Hindlimb muscle (tissue), 1 donor: Measurements from ENCODE around the gene ELF1. TPM values are rescaled to one million over a fixed set of nuclear protein-coding genes. Genes with fewer than 3 reads are reported as not detected.
"Not testable (repeated sequence)": the region's sequence is repeated elsewhere in the genome, so short reads cannot be mapped to it uniquely, and the experiment has no call there.

Source experiments
- DNase-seq: peaks from one replicate; pipeline ENCODE4 v3.0.0-alpha.2; 2013
- polyA plus RNA-seq: library from polyadenylated mRNA; unstranded; fragments of 120-200 nt; gene quantifications from one replicate; pipeline ENCODE4 v1.2.1, GENCODE V29; 2013; ENCODE audit not compliant: insufficient read length

Gene ELF1
- polyA plus RNA-seq, 1 donor = 34.3 TPM

DNA sequence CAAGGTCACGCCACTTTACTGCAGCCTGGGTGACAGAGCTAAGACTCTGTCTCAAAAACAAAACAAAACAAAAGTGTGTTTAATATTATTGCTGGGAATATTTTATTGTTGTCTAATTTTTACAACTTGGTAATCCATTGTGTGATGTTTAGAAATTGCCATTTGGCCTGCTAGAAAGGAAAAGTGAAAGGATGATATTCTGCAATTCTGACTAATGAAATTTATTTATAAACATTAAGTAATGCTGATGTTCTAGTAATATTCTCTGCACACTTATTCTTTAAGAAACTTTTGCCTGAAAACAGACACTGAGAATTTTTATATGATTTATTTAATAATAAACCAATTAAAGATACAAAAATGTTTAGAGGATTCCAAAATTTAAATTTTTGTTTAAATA lies 87.4 kb downstream of the ELF1 start:
- no peak for DNase-seq

DNA sequence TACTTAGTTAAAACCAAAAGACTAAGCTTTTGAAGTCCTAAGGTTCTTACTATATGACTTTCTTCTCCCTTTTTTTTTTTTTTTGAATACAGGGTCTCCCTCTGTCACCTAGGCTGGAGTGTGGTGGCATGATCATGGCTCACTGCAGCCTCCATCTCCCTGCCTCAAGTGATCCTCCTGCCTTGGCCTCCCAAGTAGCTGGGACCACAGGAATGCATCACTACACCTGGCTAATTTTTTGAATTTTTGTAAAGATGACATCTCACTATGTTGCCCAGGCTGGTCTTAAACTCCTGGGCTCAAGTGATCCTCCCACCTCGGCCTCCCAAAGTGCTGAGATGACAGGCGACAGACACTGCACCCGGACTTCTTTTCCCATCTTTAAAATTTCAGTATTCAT lies 89.2 kb downstream of the ELF1 start:
- not testable (repeated sequence) for DNase-seq

DNA sequence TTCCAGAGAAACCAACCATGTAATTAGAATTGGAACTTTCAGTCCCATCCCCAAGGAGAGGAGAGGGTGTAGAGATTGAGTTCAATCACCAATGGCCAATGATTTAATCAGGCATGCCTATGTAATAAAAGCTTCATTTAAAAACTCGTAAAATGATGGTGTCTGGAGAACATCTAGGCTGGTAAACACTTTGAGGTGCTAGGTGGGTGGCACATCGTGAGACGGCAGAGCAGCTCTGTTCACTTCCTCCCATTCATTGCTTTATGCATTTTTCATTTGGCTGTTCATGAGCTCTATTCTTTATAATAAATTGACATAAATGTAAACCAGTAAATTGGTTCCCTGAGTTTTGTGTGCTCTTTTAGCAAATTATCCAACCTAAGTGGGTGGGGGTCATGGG lies 90.1 kb downstream of the ELF1 start:
- DNase-seq = no peak

GRCh38 chr13:40927929-40928328 lies 91.2 kb downstream of the ELF1 start:
- no peak for DNase-seq

- no peak for DNase-seq
These were observed 95.2 kb downstream of the ELF1 start for GRCh38 chr13:40923867-40924266.

GRCh38 chr13:40922437-40923040 lies 96.6 kb downstream of the ELF1 start:
- DNase-seq = no peak

GRCh38 chr13:40920826-40921225 lies 98.3 kb downstream of the ELF1 start:
- DNase-seq = no peak

DNA sequence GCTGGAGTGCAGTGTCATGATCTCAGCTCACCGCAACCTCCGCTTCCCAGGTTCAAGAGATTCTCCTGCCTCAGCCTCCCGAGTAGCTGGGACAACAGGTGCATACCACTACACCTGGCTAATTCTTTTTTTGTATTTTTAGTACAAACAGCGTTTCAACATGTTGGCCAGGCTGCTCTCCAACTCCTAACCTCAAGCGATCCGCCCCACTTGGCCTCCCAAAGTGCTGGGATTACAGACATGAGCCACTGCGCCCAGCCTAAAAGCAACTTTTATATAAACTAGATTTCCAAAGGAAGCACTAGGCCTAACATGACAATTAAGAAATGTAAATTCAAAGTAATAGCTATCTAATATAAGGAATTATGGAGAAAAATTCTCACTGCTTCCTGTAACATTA lies 99.2 kb downstream of the ELF1 start:
- DNase-seq = not testable (repeated sequence)

GRCh38 chr13:40916207-40916998 lies 102.7 kb downstream of the ELF1 start:
- no peak for DNase-seq

DNA sequence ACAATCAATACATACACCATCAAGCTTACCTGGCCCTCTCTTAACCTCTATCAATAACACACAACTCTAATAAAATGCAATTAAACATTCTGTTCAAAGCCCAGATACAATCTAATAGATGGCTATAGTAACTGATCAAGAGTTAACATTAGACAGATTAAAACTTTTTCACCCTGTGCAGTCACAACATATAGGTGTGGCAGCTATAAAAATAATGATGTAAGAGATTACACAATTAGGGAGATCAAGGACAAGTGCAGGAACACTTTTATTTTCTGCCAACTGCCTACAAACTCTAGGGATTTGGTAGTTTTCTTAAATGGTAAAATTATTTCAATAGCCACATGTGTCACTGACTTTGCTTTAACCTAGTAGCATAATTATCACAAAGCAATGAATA lies 104.3 kb downstream of the ELF1 start:
- DNase-seq = not testable (repeated sequence)

GRCh38 chr13:40911341-40911740 lies 107.8 kb downstream of the ELF1 start:
- no peak for DNase-seq

DNA sequence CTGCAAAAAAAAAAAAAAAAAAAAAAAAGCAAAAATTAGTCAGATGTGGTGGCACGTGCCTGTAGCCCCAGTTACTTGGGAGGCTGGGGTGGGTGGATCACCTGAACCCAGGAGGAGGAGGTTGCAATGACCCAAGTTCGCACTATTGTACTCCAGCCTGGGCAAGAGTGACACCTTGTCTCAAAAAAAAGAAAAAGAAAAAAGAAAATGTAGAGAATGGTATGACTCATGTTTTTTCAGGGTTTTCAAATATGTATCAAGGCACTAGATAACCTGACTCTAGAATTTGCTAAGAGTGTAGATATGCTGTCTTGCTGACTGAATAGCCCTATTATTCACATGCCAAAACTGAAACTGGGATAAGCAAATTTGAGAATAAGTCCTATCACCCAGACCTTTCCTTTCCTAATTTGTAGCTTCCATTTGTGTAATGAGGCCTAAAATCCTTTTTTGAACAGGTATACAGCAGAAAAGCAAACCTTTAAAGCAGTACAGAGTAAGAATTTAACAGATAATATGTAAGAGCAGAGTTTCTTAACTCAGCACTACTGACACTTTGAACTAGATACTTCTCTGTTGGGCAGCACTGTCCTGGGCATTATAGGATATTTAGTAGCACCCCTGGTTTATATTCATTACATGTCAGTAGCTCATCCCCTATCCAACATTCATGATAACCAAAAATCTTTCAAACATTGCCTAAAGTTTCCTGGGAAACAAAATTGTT lies 108.6 kb downstream of the ELF1 start:
- DNase-seq = no peak

DNA sequence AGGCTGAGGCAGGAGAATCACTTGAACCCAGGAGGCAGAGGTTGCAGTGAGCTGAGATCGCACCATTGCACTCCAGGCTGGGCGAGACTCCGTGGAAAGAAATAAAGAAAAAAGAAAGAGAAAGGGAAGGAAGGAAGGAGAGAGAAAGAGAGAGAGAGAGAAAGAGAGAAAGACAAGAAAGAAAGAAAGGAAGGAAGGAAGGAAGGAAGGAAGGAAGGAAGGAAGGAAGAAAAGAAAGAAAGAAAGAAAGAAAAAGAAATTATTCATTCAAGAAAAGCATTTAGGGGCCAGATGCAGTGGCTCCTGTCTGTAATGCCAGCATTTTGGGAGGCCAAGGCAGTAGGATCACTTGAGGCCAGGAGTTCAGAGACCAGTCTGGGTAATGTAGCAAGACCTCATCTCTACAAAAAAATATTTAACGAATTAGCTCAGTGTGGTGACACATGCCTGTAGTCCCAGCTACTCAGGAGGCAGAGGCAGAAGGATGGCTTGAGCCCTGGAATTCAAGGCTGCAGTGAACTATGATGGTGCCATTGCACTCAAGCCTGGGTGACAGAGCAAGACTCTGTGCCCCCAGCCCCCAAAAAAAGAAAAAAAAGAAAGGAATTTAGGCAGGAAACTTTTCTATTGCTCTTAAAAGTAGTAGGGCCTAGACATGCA lies 109.4 kb downstream of the ELF1 start:
- not testable (repeated sequence) for DNase-seq

DNA sequence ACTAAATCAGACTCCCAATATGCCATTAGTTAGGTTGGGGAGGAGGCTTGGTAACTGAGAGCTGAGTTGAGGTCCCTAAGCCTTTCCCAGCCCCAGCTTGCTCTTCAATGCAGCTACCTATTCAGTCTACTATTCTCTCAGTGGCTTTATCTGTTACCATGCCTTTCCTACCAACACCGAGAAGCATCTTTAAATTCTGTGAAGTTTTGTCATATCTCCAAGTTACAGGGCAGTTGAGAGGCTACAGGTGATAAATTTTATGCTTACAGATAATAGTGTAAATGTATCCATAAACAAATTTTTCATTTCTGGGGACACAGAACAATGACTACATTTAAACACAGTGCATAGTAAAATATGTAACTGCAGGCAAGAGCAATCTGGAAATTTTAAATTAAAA lies 110.6 kb downstream of the ELF1 start:
- DNase-seq = no peak

GRCh38 chr13:40901032-40901431 lies 118.1 kb downstream of the ELF1 start:
- not testable (repeated sequence) for DNase-seq

DNA sequence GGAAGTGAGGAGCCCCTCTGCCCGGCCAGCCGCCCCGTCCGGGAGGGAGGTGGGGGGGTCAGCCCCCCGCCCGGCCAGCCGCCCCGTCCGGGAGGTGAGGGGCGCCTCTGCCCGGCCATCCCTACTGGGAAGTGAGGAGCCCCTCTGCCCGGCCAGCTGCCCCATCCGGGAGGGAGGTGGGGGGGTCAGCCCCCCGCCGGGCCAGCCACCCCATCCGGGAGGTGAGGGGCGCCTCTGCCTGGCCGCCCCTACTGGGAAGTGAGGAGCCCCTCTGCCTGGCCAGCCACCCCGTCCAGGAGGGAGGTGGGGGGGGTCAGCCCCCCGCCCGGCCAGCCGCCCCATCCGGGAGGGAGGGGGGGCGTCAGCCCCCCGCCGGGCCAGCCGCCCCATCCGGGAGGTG lies 118.5 kb downstream of the ELF1 start:
- DNase-seq = not testable (repeated sequence)

DNA sequence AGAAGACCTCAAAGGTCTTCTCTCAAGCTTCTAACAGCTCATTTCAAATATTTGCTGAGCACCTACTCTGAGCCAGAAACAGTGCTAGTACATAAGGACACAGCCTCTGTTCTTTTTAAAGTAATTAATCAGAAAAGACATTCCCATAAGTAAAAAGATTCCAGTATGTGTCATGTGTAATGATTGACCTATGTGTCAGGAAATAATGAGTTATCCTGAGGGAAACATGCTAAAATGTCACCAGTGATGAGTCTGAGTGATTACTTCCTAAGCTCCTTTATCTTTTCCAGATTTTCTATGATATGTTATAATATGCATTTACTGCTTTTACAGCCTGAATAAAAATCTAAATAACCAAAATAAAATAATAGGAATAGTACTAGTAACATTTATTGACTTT lies 122.1 kb downstream of the ELF1 start:
- no peak for DNase-seq

- no peak for DNase-seq
These were observed 123.6 kb downstream of the ELF1 start for GRCh38 chr13:40895227-40896184.

GRCh38 chr13:40893573-40893972 lies 125.5 kb downstream of the ELF1 start:
- DNase-seq = not testable (repeated sequence)

DNA sequence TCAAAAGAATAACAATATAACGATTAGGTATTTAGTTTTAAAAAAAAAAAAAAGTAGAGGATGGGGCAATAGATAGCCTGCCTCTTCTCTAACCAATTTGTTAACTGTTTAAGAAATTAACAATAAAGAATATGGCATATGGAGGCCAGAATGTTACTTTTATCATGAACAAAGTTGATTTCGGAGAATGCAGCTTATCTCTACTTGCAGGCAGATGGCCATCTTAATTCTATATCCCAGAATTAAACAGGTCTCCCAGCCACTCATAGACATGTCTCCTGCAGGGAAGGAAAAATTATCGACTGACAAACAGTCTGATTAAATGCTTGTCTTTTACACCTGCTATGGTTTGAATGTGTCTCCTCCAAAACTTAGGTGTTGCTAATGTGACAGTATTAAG lies 133.1 kb downstream of the ELF1 start:
- DNase-seq = no peak

- not testable (repeated sequence) for DNase-seq
These were observed 134.9 kb downstream of the ELF1 start for GRCh38 chr13:40884175-40884574.
